Stimulated activated naive CD4-positive, alpha-beta T cell treated with Interleukin-2 at 50 U/mL for 16 hours (primary cell): ENCODE results near the gene PROKR2.

Source experiments
- DNase-seq: peaks from one replicate; lab custom pipeline; 2025; lab: John Stamatoyannopoulos, UW

The PROKR2 gene

DNA sequence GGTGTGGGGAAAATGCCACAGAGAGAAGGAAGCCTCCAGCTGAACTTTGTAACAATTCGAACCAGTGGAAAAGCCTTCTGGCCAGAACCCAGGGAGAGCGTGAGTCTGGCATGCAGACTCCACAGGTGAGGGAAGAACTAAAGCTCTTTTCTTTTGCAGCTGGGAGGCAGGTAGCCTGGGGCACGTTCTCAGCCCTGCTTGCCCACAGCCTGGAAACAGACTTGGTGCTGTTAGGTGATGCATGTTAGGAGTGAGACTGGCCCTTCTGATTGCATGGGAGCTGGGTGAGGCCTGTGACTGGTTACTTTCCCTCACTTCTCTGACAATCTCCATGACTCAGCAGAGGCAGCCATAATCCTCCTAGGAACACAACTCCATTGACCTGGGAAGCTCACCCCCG, 34.2 kb downstream of the PROKR2 start:
- DNase-seq: no peak

DNA sequence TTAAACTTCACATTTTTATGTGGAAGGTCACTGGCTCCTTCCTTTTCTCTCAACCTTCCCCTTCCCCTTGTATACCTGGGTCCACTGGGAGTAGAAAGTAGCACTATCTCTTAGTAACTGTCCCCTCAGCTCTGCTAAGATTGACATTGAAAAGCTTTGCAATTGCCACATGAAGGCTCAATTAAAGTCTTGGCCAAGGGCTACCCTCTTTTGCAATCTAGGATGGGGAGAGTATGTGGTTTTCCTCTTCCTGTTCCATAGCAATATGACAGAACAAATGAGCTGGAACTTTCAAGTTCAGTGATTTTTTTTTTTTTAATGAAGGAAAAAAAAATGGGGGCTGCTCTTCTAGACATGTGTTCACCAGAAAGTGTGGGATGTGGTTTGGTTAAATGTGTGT, 37.1 kb downstream of the PROKR2 start:
- no peak for DNase-seq

DNA sequence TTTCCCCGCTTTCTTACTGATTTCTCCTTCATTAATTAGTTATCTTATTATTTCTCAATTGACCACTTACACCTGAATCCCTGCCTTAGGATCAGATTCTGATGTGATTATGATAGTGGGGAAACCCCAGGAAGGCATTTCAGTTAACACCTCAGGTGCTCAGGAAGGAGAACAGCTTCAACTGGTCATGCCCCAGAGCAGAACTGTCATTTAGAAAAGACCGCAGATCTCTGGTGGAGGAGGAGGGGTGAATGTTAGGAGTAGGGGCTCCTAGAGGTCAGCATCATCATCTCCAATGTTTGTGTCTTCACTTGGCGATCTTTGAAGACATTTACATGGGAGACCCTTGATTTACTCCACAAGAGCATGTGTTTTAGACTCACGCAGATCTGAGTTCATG, 44.5 kb downstream of the PROKR2 start:
- no peak for DNase-seq

DNA sequence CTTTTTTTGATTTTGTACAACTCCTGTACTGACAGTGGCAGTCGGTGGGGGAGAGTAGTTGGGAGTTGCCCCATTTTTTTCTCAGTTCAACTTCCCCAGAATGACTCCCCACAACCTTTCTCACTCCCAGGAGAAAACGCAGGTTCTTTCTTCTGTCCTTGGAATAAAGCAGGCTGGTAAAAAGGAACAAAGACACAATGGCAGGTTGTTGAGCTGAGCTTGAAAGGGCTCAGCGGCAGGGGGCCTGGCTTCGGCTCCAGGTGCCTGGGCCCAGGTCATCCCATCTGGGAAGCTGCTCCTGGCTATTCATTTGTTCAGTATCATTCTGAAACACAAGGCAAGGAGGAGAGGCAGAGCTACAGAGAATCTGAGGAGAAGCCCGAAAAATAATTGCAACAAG, 46.2 kb downstream of the PROKR2 start:
- no peak for DNase-seq

DNA sequence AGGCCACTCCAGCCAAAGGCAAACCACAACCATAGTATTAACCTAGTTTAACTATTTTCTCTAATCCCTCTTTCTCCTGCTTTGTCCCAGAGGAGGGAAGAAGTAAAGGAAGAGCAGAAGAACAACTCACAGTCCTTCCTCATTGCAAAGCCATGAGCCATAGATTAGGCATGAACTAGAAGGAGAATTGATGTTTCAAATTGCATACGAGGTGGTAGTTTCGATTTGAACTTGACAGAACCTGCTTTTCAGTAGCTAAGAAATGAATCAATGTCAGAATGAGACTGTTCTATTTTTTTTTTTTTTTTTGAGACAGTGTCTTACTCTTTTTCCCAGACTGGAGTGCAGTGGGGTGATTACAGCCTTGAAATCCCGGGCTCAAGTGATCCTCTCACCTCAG, 48.3 kb downstream of the PROKR2 start:
- no peak for DNase-seq

DNA sequence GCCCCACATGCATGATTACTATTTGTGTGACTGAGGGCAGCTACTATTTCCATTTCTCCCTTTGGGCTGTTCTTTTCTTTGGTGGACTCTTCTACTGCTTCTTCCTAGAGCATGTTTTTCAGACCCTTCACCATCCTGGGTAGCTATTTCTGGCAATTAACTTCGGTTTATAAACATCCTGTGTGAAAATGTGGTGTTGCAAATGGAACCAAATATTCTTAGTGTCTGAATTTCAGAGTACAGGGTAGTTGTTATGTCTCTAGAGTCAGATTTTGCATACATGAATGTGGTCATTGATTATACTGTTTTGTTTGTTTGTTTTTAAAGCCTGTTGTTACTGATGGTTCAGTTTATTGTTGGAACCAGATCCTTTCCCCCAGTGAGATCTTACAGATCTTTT, 49.7 kb downstream of the PROKR2 start:
- no peak for DNase-seq
